HG02840 (cell line): ENCODE results near the gene STIM1.
"Not testable (repeated sequence)": the region's sequence is repeated elsewhere in the genome, so short reads cannot be mapped to it uniquely, and the experiment has no call there.

Source experiments
- ATAC-seq: cut with Tn5 transposase; IDR thresholded peaks from one replicate; pipeline ENCODE4 v1.9.1; 2021; ENCODE audit warnings: mild to moderate bottlenecking, moderate library complexity, moderate number of reproducible peaks; ENCODE audit not compliant: unreplicated experiment, low FRiP score

The STIM1 gene

GRCh38 chr11:3969200-3969599, 113.7 kb downstream of the STIM1 start:
- ATAC-seq: no peak

GRCh38 chr11:3969613-3970012, 114.1 kb downstream of the STIM1 start:
- no peak for ATAC-seq

- ATAC-seq: no peak
Observed at GRCh38 chr11:3970108-3970507, 114.6 kb downstream of the STIM1 start.

DNA sequence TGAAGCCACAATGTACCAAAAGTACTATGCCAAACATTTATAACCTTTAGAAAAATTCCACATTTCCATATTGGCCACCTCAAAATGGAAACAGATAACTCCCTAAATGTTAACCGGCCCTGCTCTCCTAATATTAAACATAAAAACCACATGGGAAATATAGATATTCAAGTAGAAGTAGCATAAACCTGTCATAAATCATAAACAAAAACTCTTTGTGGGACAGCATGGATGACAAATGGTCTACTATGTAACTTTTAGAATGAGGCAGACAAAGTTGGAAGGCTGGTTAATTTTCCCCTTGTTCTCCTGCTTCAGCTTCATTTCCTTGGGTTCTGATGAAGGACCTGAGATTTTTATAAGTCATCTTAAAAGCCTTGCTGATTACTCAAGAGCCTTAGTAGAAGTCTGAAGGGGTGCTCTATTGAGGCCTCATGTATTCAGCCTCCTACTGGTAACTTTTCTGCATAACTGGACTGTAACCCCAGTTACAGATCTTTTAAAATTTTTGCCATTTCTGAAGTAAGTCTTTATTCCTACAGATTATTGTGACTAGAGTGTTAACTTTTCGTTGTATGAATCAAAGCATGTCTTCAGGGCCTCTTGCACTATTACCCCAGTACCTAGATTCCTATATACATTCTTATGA, 116.4 kb downstream of the STIM1 start:
- ATAC-seq: no peak

DNA sequence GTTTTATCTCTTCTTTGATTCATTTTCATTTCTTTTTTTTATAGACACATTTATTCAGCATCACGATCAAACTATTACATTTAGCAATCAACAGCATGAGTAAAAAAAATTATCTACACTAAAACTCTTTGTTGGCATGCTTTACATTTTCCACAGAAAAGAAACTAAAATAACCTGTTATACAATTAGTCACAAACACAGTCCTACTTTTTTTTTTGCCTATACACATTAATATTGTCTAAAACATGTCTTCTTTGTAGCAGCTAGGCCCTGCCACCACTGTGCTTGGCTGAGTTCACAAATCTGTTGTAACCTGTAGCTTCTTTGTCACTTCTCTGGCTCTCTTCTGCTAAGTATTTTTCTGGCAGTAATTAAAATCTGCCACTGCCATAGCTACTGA, 117.0 kb downstream of the STIM1 start:
- ATAC-seq: no peak

DNA sequence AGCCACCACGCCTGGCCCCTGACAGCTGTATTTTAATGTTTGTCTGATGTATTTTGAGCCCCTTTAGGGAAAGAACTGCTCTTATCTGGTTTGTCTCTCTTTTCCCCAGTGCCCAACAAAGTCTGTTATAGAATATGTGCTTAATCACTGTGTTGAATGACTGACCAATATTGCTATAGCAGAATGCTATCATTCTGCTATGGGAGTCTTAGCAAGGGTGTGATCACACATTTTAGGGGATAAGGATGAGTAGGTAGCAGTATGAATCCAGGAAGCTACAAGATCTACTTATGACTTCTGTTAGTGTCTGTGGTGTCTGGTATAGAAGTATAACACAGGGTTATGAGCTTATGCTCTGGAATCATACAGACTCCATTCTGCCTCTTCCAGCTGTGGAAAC, 121.6 kb downstream of the STIM1 start:
- no peak for ATAC-seq

- no peak for ATAC-seq
Observed at GRCh38 chr11:3981084-3981633, 125.7 kb downstream of the STIM1 start.

DNA sequence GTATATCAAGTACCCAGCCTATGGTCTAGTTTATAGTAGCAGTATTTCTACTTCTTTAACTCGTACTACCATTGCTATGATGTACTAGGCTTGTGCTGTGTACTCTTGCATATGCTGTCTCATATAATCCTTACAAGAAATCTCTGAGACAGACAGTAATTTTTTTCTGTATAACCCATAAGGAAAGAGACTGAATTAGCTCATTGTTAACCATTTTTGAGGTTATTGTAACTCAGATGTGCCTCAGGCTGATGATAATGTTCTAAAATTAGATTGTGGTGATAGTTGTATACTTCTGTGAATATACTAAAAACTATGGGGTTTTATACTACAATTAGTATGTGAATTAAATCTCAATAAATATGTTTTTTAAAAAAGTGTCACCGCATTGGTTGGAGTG, 127.0 kb downstream of the STIM1 start:
- no peak for ATAC-seq

DNA sequence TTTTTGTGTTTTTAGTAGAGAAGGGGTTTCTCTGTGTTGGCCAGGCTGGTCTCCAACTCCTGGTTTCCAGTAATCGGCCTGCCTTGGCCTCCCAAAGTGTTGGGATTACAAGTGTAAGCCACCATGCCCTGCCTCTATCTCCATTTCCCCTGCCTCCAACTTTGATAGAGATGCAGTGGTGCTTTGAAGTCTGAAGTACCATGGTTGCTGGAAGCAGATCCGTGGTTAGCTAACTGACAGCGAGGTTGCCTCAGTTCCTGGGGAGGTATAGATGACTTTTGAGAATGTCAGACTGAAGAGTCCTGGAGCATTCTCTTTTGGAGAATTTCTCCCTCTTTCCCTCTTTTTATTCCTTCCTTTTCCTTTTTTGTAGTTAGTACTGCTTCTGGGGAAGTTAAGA, 127.6 kb downstream of the STIM1 start:
- no peak for ATAC-seq

GRCh38 chr11:3984896-3985295, 129.4 kb downstream of the STIM1 start:
- no peak for ATAC-seq

- no peak for ATAC-seq
Observed at GRCh38 chr11:3985631-3986030, 130.2 kb downstream of the STIM1 start.

DNA sequence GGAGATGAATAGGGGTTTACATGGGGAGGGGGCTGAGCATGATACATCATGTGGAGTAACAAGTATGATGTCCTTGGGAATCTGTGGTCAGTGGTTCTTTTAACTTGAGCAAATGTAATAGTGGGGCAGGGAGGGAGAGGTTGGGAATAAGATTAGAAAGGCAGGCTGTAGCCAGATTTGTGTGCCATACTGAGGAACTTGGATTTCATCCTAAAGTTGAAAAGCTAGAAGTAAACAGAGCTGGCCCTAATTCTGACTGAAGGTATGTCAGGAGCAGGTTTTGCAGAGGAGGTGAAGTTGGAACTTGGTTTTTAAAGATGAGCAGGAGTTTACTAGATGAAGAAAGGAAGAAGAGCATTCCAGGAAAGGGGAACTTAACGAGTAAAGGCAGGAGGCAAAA, 130.8 kb downstream of the STIM1 start:
- no peak for ATAC-seq

DNA sequence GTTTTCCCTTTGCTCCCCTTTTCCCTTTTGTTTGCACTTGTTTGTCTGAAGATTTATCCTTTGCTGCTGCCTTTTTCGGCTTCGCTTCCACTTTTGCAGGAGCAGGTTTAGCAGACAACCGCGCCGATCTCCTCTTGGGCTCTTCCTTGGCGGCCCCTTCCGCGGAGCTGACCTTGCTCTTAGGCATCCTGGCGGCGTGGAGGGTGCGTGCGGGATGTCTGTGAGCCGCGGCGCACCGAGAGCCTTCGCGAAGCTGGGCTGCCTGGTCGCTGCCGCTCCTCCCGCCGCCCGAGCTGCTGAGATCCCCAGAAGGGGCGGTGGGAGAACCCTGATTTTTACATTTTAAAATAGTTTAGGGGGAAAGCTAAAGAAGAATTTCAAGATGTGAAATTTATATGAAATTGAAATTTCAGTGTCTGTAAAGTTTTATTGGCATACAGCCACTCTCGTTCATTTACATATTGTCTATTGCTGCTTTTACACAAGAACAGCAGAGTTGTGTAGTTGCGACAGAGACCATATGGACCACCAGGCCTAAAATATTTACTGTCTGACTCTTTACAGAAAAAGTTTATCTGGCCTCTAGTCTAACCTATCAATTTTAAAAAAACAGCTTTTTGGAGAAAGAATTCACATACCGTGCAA, 133.9 kb downstream of the STIM1 start:
- ATAC-seq: no peak

GRCh38 chr11:3989921-3990290, 134.4 kb downstream of the STIM1 start:
- no peak for ATAC-seq

DNA sequence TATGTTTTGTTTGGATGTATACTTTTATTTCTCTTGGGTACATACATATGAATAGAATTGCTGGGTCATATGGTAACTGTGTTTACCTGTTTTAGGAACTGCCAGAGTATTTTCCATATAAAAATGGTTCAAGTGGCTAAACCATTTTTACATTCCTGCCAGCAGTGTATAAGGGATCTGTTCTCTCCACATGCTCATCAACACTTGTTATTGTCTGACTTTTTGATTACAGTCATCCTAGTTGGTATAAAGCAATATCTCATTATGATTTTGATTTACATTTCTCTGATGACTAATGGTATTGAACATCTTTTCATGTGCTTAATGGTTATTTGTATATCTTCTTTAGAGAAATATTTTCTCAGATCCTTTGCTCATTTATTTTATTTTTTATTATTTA, 134.9 kb downstream of the STIM1 start:
- ATAC-seq: no peak

DNA sequence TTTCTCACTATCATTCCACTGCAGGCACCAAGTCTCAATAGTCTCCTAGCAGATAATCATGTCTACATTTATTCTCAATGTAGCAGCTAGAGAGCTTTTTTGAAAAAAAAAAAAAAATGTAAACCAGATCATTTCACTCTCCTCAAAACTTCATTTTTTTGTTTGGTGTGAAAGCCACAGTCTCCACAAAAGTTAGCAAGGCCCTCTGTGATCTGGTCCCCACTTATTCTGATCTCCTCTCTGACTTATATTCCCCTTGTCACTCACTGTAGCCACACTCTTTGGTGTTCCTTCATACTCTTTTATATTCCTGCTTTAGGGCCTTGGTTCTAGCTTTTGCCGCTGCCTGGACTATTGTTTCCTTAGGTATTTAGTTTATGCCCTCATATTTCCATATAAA, 137.5 kb downstream of the STIM1 start:
- no peak for ATAC-seq

DNA sequence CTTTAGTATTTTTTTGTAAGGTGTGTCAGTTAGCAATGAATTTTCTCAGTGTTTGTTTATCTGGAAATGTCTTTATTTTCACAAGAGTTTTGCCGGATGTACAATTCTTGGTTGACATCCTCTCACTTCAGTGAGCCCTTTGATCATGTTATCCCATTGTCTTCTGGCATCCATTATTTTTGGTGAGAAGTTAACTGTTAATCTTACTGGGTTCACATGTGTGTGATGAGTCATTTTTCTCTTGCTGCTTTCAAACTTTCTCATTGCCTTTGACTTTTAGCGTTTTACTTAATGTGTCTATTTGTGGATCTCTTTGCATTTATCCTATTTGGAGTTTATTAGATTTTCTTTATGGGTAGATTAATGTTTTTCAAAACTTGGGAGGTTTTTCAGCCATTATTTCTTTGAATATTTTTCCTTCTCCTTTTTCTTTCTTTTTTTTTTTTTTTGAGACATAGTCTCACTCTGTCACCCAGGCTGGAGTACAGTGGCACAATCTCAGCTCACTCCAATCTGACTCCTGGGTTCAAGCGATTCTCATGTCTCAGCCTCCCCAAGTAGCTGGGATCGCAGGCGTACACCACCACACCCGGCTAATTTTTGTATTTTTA, 138.7 kb downstream of the STIM1 start:
- ATAC-seq: no peak

DNA sequence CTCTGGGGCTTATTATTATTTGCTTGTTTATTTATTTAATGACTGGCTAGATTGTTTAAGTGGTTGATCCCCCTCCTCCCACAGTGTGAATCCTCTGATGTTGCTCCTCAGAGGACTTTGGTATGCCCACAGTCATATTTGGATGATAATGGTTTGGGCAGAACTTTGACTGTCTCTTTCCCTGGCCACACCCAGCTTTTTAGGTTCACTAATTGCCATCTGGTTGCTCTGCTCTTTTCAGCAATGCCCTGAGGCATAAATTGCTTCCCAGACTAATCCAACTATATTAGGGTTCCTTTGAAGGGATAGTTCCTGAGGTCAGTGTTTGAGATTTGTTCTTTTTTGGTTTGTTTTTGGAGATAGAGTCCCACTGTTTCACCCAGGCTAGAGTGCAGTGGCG, 139.8 kb downstream of the STIM1 start:
- no peak for ATAC-seq

GRCh38 chr11:3995949-3996554, 140.6 kb downstream of the STIM1 start:
- no peak for ATAC-seq

DNA sequence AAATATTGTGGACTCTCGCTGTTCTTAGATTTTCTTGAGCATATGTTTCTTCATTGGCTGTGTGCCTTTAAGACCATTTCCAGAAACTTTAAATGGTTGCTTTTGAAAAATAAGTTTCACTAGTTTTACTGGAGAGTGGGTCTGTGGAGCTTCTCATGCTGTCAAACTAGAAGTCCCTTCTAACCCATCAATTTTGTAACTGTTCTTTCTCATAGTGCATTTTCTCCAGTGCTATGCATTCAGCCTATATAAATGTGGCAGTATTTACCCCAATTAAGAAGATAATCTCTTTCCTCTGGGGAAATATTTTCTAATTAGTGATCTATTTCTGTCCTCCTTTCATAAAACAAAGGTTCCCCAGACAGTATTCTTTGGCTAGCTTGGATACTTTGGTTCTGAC, 141.2 kb downstream of the STIM1 start:
- no peak for ATAC-seq

DNA sequence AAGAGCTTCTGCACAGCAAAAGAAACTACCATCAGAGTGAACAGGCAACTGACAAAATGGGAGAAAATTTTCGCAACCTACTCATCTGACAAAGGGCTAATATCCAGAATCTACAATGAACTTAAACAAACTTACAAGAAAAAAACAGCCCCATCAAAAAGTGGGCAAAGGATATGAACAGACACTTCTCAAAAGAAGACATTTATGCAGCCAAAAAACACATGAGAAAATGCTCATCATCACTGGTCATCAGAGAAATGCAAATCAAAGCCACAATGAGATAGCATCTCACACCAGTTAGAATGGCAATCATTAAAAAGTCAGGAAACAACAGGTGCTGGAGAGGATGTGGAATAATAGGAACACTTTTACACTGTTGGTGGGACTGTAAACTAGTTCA, 149.3 kb downstream of the STIM1 start:
- ATAC-seq: not testable (repeated sequence)
